Osteoblast (primary cell): Measurements from ENCODE around the gene CRADD. TPM values are rescaled to one million over a fixed set of nuclear protein-coding genes. Genes with fewer than 3 reads are reported as not detected.

Experiments
- DNase-seq: peaks from one replicate; pipeline ENCODE4 v3.0.0; 2011; ENCODE audit warnings: low spot score, mixed read lengths; ENCODE audit not compliant: insufficient read length; ENCODE audit errors: missing footprints
- H2AFZ ChIP-seq: 2 replicates; pipeline ENCODE4 v1.6.0; 2011; ENCODE audit warnings: mild to moderate bottlenecking, low read length
- H3K27ac ChIP-seq: 2 replicates; pipeline ENCODE4 v1.5.1; 2011; ENCODE audit warnings: mild to moderate bottlenecking, low read depth, low read length, moderate library complexity
- H3K27me3 ChIP-seq: 2 replicates; pipeline ENCODE4 v1.6.0; 2012; ENCODE audit warnings: mild to moderate bottlenecking, control low read depth, inconsistent platforms, low read length, moderate library complexity; ENCODE audit not compliant: insufficient read depth
- H3K36me3 ChIP-seq: 2 replicates; pipeline ENCODE4 v1.5.1; 2011; ENCODE audit warnings: mild to moderate bottlenecking, low read length, control low read depth, moderate library complexity; ENCODE audit not compliant: insufficient read depth
- H3K4me1 ChIP-seq: 2 replicates; pipeline ENCODE4 v1.5.1; 2011; ENCODE audit warnings: mild to moderate bottlenecking, low read length, control low read depth, moderate library complexity; ENCODE audit not compliant: insufficient read depth
- H3K4me2 ChIP-seq: 2 replicates; pipeline ENCODE4 v1.6.0; 2011; ENCODE audit warnings: mild to moderate bottlenecking, low read length; ENCODE audit not compliant: insufficient read depth
- H3K4me3 ChIP-seq: fragments of 200-600 bp; sonication (generic); 3 replicates; pipeline ENCODE4 v1.5.1; 2012; ENCODE audit warnings: mild to moderate bottlenecking, low read length, inconsistent platforms; ENCODE audit not compliant: insufficient read depth
- H3K79me2 ChIP-seq: 2 replicates; pipeline ENCODE4 v1.6.0; 2012; ENCODE audit warnings: mild to moderate bottlenecking, low read length, control low read depth, inconsistent platforms; ENCODE audit not compliant: insufficient read depth
- H3K9me3 ChIP-seq: 2 replicates; pipeline ENCODE4 v1.5.1; 2011; ENCODE audit warnings: low read depth, low read length, control low read depth
- H4K20me1 ChIP-seq: 2 replicates; pipeline ENCODE4 v1.6.0; 2012; ENCODE audit warnings: mild to moderate bottlenecking, low read length, control low read depth; ENCODE audit not compliant: insufficient read depth
- CTCF ChIP-seq: IDR thresholded peaks from 2 replicates; pipeline ENCODE4 v1.5.1; 2011; ENCODE audit warnings: mild to moderate bottlenecking, low read depth, low read length, moderate library complexity; ENCODE audit errors: extremely low read depth
- total RNA-seq: library from RNA; depleted of rRNA; stranded (reverse); fragments of >200 nt; gene quantifications from 2 replicates; pipeline ENCODE4 v1.2.3, GENCODE V29; 2012

The CRADD gene
- total RNA-seq, 1 donor = 15.6 TPM

GRCh38 chr12:93642751-93643150 is 34.4 kb upstream of the CRADD start:
- no peak for TF ChIP-seq CTCF
- Histone ChIP-seq H3K79me2 (no peaks in the 10 kb centered on the region), H3K36me3 (no peaks in the 10 kb centered on the region), H4K20me1 (no peaks in the 10 kb centered on the region), H3K4me2 (no peak overlapping the region), H3K27me3 (no peaks in the 10 kb centered on the region), H2AFZ (no peak overlapping the region), H3K4me3 (no peak overlapping the region), H3K4me1 (no peaks in the 10 kb centered on the region), H3K9me3 (no peaks in the 10 kb centered on the region), H3K27ac (no peak overlapping the region)
- DNase-seq = no peak

- H3K4me2 ChIP-seq = no peak overlapping the region
- no peak for DNase-seq
- H3K36me3 ChIP-seq = no peaks in the 10 kb centered on the region
Measured at GRCh38 chr12:93645702-93646101, 31.5 kb upstream of the CRADD start.

DNA sequence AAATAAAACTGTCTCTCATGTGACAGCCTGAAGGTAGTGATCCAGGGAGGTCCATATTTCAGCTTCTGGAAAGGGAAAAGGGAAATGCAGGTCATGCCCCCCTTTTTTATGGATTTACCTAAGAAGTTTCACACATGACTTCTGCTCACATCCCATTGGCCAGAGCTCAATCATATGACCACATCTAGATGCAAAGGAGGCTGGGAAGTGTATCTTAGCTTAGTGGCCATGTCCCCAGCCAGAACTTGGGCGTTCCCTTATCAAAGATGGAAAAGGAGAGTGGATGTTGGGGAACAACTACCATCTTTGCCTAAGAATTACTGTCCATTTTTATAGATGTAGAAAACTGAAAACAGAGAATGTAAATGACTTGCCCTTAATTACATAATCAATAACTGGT is 26.5 kb upstream of the CRADD start:
- H4K20me1 ChIP-seq = no peaks in the 10 kb centered on the region
- peaks cover 4% of the 10 kb centered on the region for H3K27me3 ChIP-seq
- no peak overlapping the region for H3K27ac ChIP-seq
- H3K4me2 ChIP-seq = no peak overlapping the region
- no peaks in the 10 kb centered on the region for H3K9me3 ChIP-seq
- no peaks in the 10 kb centered on the region for H3K36me3 ChIP-seq
- no peaks in the 10 kb centered on the region for H3K79me2 ChIP-seq
- H3K4me3 ChIP-seq = no peak overlapping the region
- no peak for DNase-seq
- no peak overlapping the region for H2AFZ ChIP-seq
- no peak for TF ChIP-seq CTCF
- no peaks in the 10 kb centered on the region for H3K4me1 ChIP-seq

More at GRCh38 chr12:93645702-93646101, 31.5 kb upstream of the CRADD start:
- Histone ChIP-seq H3K4me1 (no peaks in the 10 kb centered on the region), H3K27me3 (no peaks in the 10 kb centered on the region), H3K4me3 (no peak overlapping the region), H4K20me1 (no peaks in the 10 kb centered on the region), H3K79me2 (no peaks in the 10 kb centered on the region), H3K27ac (no peak overlapping the region), H2AFZ (no peak overlapping the region), H3K9me3 (no peaks in the 10 kb centered on the region)
- no peak for TF ChIP-seq CTCF

DNA sequence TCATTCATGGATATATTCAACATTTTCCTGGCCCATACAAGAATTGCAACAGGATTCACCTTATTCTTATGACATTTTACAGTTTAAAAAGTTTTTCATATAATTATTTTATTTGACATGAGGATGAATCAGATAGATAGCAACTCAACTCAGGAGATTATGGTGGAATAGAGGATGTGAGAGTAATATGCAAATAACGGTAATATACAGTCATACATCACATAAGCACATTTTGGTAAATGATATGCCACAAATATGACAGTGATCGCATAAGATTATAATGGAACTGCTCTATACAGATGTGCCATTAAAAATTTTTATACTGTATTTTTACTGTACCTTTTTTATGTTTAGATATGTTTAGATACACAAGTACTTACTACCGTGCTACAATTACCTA is 24.1 kb upstream of the CRADD start:
- no peak overlapping the region for H3K4me2 ChIP-seq
- H4K20me1 ChIP-seq = no peaks in the 10 kb centered on the region
- H3K27ac ChIP-seq = no peak overlapping the region
- TF ChIP-seq CTCF = no peak
- H2AFZ ChIP-seq = no peak overlapping the region
- H3K9me3 ChIP-seq = no peaks in the 10 kb centered on the region
- H3K27me3 ChIP-seq = peaks cover 4% of the 10 kb centered on the region
- no peak for DNase-seq
- H3K79me2 ChIP-seq = no peaks in the 10 kb centered on the region
- H3K36me3 ChIP-seq = no peaks in the 10 kb centered on the region
- H3K4me3 ChIP-seq = no peak overlapping the region
- no peaks in the 10 kb centered on the region for H3K4me1 ChIP-seq
